HCT116 (cell line): ENCODE measurements around the gene NOTUM. TPM values are rescaled to one million over a fixed set of nuclear protein-coding genes. Genes with fewer than 3 reads are reported as not detected.

Experiments
- ATAC-seq: fragments of 200-7000 bp; cut with Tn5 transposase; 2 replicates; pipeline ENCODE4 v1.9.1; 2020; ENCODE audit warnings: mild to moderate bottlenecking, moderate library complexity
- BruUV-seq: library from RNA; stranded (reverse); fragments of 400-500 nt; replicated peaks from 2 replicates; lab custom pipeline; 2021; lab: Mats Ljungman, UMichigan
- CTCF ChIA-PET: fragments of 300-600 bp; sonication (Branson Sonifier 250); formaldehyde crosslinking; loops from one replicate; lab custom pipeline; 2021; ENCODE audit warnings: antibody characterized with exemption; lab: Charles Lee
- POLR2A ChIA-PET: fragments of 300-600, 350-600 bp; sonication (Branson Sonifier 250); formaldehyde crosslinking; loops from one replicate; lab custom pipeline; 2021; ENCODE audit warnings: antibody characterized with exemption; lab: Charles Lee
- RAD21 ChIA-PET, 2 experiments: fragments of 300-600 bp; sonication (Branson Sonifier 250); formaldehyde crosslinking; loops; one replicate each; lab custom pipeline; 2023; ENCODE audit warnings: low total read pairs in 2 of 2; ENCODE audit not compliant: uncharacterized antibody in 2 of 2, unreplicated experiment in 2 of 2, low non-redundant PET in 1 of 2; lab: Charles Lee
- DNase-seq: peaks from one replicate; pipeline ENCODE4 v3.0.0-alpha.2; 2010; ENCODE audit warnings: low read depth, low spot score
- H2AFZ ChIP-seq: fragments of 200-600 bp; shearing (Covaris generic), sonication (generic); 2 replicates; pipeline ENCODE4 v1.6.1; 2017; ENCODE audit warnings: low read depth, mixed run types, mixed read lengths, antibody characterized with exemption, low read length; ENCODE audit not compliant: poor library complexity, severe bottlenecking
- H3K27ac ChIP-seq: 2 replicates; pipeline ENCODE4 v1.5.1; 2012; ENCODE audit warnings: low read depth, low read length
- H3K27me3 ChIP-seq: fragments of 200-600 bp; sonication (generic); 2 replicates; pipeline ENCODE4 v1.6.1; 2016; ENCODE audit warnings: mixed run types, low read length, mixed read lengths; ENCODE audit not compliant: insufficient read depth
- H3K36me3 ChIP-seq, 2 experiments: fragments of 200-500 bp in 1 of 2; fragments of 200-600 bp in 1 of 2; sonication (Bioruptor generic) in 1 of 2; sonication (generic) in 1 of 2; 2 replicates each; pipeline versions ENCODE4 v1.5.1 to v1.6.1; 2014 to 2016; ENCODE audit warnings: low read length in 2 of 2, inconsistent platforms in 1 of 2, mixed read lengths in 1 of 2, mixed run types in 1 of 2; ENCODE audit not compliant: insufficient read depth in 2 of 2, control insufficient read depth in 1 of 2
- H3K4me1 ChIP-seq, 2 experiments: fragments of 200-600 bp in 1 of 2; sonication (generic) in 1 of 2; 2 replicates each; pipeline versions ENCODE4 v1.5.1 to v1.6.1; 2012 to 2017; ENCODE audit warnings: low read length in 2 of 2, inconsistent platforms in 1 of 2, mild to moderate bottlenecking in 1 of 2, mixed read lengths in 1 of 2, mixed run types in 1 of 2, moderate library complexity in 1 of 2; ENCODE audit not compliant: insufficient read depth in 2 of 2, control insufficient read depth in 1 of 2
- H3K4me2 ChIP-seq: fragments of 200-600 bp; sonication (generic); 2 replicates; pipeline ENCODE4 v1.6.1; 2017; ENCODE audit warnings: mixed run types, low read length, mixed read lengths
- H3K4me3 ChIP-seq, 2 experiments: fragments of 200-600 bp in 1 of 2; sonication (generic) in 1 of 2; replicated peaks in 1 of 2; 2 replicates each; pipeline ENCODE4 v1.5.1; 2011 to 2016; ENCODE audit warnings: low read length in 2 of 2, control low read depth in 1 of 2, low read depth in 1 of 2, mild to moderate bottlenecking in 1 of 2, mixed read lengths in 1 of 2, mixed run types in 1 of 2
- H3K79me2 ChIP-seq: fragments of 200-600 bp; sonication (generic); 2 replicates; pipeline ENCODE4 v1.6.1; 2017; ENCODE audit warnings: mild to moderate bottlenecking, mixed run types, low read length, moderate library complexity, mixed read lengths; ENCODE audit not compliant: insufficient read depth
- H3K9ac ChIP-seq: fragments of 200-600 bp; sonication (generic); 2 replicates; pipeline ENCODE4 v1.6.1; 2016; ENCODE audit warnings: low read length, mixed read lengths
- H3K9me2 ChIP-seq: fragments of 200-600 bp; sonication (generic), shearing (Covaris generic); 2 replicates; pipeline ENCODE4 v1.6.1; 2017; ENCODE audit warnings: mixed run types, mild to moderate bottlenecking, moderate library complexity; ENCODE audit not compliant: insufficient read depth
- H3K9me3 ChIP-seq, 2 experiments: fragments of 200-500 bp in 1 of 2; fragments of 200-600 bp in 1 of 2; sonication (Bioruptor generic) in 1 of 2; sonication (generic) in 1 of 2; 2 replicates each; pipeline ENCODE4 v1.6.1; 2014 to 2017; ENCODE audit warnings: low read length in 2 of 2, mixed read lengths in 2 of 2, inconsistent platforms in 1 of 2, low read depth in 1 of 2, mild to moderate bottlenecking in 1 of 2, mixed run types in 1 of 2, moderate library complexity in 1 of 2; ENCODE audit not compliant: control insufficient read depth in 1 of 2, insufficient read depth in 1 of 2
- H4K20me1 ChIP-seq: fragments of 200-600 bp; sonication (generic), shearing (Covaris generic); 2 replicates; pipeline ENCODE4 v1.6.1; 2017; ENCODE audit warnings: mixed run types, mild to moderate bottlenecking, moderate library complexity; ENCODE audit not compliant: insufficient read depth
- MAX ChIP-seq: IDR thresholded peaks from 2 replicates; pipeline ENCODE4 v1.6.1; 2012
- POLR2AphosphoS5 ChIP-seq: IDR thresholded peaks from 2 replicates; pipeline ENCODE4 v1.6.1; 2011; ENCODE audit warnings: mild to moderate bottlenecking, low read depth, low read length, moderate library complexity
- REST ChIP-seq: IDR thresholded peaks from 2 replicates; pipeline ENCODE4 v1.6.1; 2012; ENCODE audit warnings: low read depth
- SP1 ChIP-seq: IDR thresholded peaks from 2 replicates; pipeline ENCODE4 v1.6.1; 2012; ENCODE audit warnings: low read depth
- SRF ChIP-seq: IDR thresholded peaks from 2 replicates; pipeline ENCODE4 v1.6.1; 2012; ENCODE audit warnings: low read depth
- ZNF274 ChIP-seq: fragments of 200-500 bp; sonication (Bioruptor generic); IDR thresholded peaks from 2 replicates; pipeline ENCODE4 v1.6.1; 2014; ENCODE audit warnings: mild to moderate bottlenecking, low read depth, low read length, inconsistent platforms
- intact Hi-C: fragments of 100-400 bp; cut with micrococcal nuclease; formaldehyde crosslinking; loops from 2 replicates; pipeline ENCODE4 v1.10.0; 2022
- total RNA-seq: library from RNA; stranded (reverse); gene quantifications from one replicate; pipeline ENCODE4 v1.2.1, GENCODE V29; 2021; ENCODE audit not compliant: unreplicated experiment

NOTUM gene
- total RNA-seq, 1 experiment from 2014 or later: 12.5 TPM

- H2AFZ ChIP-seq: no peak overlapping the region
- ATAC-seq (no peak), DNase-seq (no peak)
- CTCF ChIA-PET: no interaction called here
- TF ChIP-seq MAX: no peak
- TF ChIP-seq SRF: no peak
- TF ChIP-seq REST: no peak
- TF ChIP-seq ZNF274: no peak
- TF ChIP-seq SP1: no peak
- no peak for TF ChIP-seq POLR2AphosphoS5
- TF ChIP-seq, all 23 proteins: peak for 0
- Histone ChIP-seq H3K79me2 (no peaks in the 10 kb centered on the region; the same call in 1 of the 2 replicates), H3K9ac (peak overlapping the region; percentile 95), H3K27ac (peak overlapping the region; percentile 94; the same call in 1 of the 2 replicates), H3K4me1 (peaks cover 12 to 41% of the 10 kb centered on the region in 2 experiments), H4K20me1 (no peaks in the 10 kb centered on the region), H3K9me3 (no peaks in the 10 kb centered on the region), H3K9me2 (no peaks in the 10 kb centered on the region), H3K36me3 (peaks cover 2 to 9% of the 10 kb centered on the region in 2 experiments; a peak in 3 of 4 replicates), H3K27me3 (no peaks in the 10 kb centered on the region), H3K4me2 (peak overlapping the region; percentile 98), H3K4me3 (peak overlapping the region; percentile 78 to 92)
- RAD21 ChIA-PET: interaction anchor here in 1 of 2 experiments (0.5 kb wide), 1 partner anchor 51 kb away, joined by 3 read pairs; the partner anchor contains the start of gene MAFG
- POLR2A ChIA-PET: interaction anchor here (1.0 kb wide), 1 partner anchor 11 kb away, joined by 4 read pairs; no protein-coding TSS in a partner anchor
- no TSS peak for BruUV-seq
- intact Hi-C loops: no loop called here
Measured at GRCh38 chr17:81978524-81979298, 17.7 kb upstream of the NOTUM start.
